PC-3 (cell line): ENCODE measurements around the gene TCF20.

Experiments used
- CTCF ChIP-seq: fragments of 300-600 bp; sonication (generic); conservative IDR thresholded peaks from 2 replicates; pipeline ENCODE4 v1.5.1; 2017; ENCODE audit warnings: antibody characterized with exemption, low read depth, mild to moderate bottlenecking, low read length
- EZH2phosphoT487 ChIP-seq: fragments of 300-600 bp; sonication (generic); IDR thresholded peaks from 2 replicates; pipeline ENCODE4 v1.6.1; 2018; ENCODE audit warnings: mild to moderate bottlenecking, antibody characterized with exemption, low read length, borderline replicate concordance

GRCh38 chr22:42310291-42311015 is 40.0 kb upstream of the TCF20 start:
- TF ChIP-seq CTCF (no peak), EZH2phosphoT487 (no peak)
